HepG2 (cell line): ENCODE data around the gene ECSIT. TPM values are rescaled to one million over a fixed set of nuclear protein-coding genes. Genes with fewer than 3 reads are reported as not detected.

ENCODE experiments used
- ATAC-seq: fragments of 200-7000 bp; cut with Tn5 transposase; 3 replicates; pipeline ENCODE4 v1.9.1; 2020; ENCODE audit warnings: mild to moderate bottlenecking, moderate library complexity
- BruUV-seq: library from RNA; stranded (reverse); fragments of 400-500 nt; replicated peaks from 2 replicates; lab custom pipeline; 2021; lab: Mats Ljungman, UMichigan
- CTCF ChIA-PET: fragments of 300-600 bp; formaldehyde crosslinking; extraction: SDS; loops from one replicate; lab custom pipeline; 2021; ENCODE audit warnings: low total read pairs, inconsistent platforms, low intra/inter-chr PET ratio; lab: Yijun Ruan, JAX
- POLR2A ChIA-PET: fragments of 350-600 bp; sonication (Branson Sonifier 250); formaldehyde crosslinking; loops from one replicate; lab custom pipeline; 2020; ENCODE audit warnings: antibody characterized with exemption, inconsistent platforms; lab: Yijun Ruan, JAX
- DNase-seq: peaks from one replicate; pipeline ENCODE4 v3.0.0-alpha.2; 2015; ENCODE audit warnings: low spot score
- FAIRE-seq: peaks from 3 replicates; lab custom pipeline; 2011; peaks lifted over from hg19 to GRCh38; lab: Jason Lieb, UNC
- H2AFZ ChIP-seq: one replicate; pipeline ENCODE4 v1.6.1; 2011; ENCODE audit warnings: low read length, inconsistent platforms
- H3K27ac ChIP-seq: fragments of 300-600 bp; 3 replicates; pipeline ENCODE4 v1.8.0; 2011; ENCODE audit warnings: mixed run types, mild to moderate bottlenecking, mixed read lengths, low read length, inconsistent platforms; ENCODE audit not compliant: insufficient read depth; ENCODE audit errors: extremely low read length
- H3K27me3 ChIP-seq, 2 experiments: fragments of 200-600 bp in 1 of 2; 2 replicates in 1 of 2; 3 replicates in 1 of 2; pipeline versions ENCODE4 v1.6.0 to v1.8.0; 2011; ENCODE audit warnings: low read length in 2 of 2, mild to moderate bottlenecking in 2 of 2, moderate library complexity in 2 of 2, inconsistent platforms in 1 of 2; ENCODE audit not compliant: insufficient read depth in 2 of 2, control insufficient read depth in 1 of 2
- H3K36me3 ChIP-seq, 2 experiments: fragments of 200-600 bp in 1 of 2; replicated peaks in 1 of 2; 2 replicates in 1 of 2; 3 replicates in 1 of 2; pipeline versions ENCODE4 v1.5.1 to v1.8.0; 2011; ENCODE audit warnings: low read length in 2 of 2, inconsistent platforms in 1 of 2; ENCODE audit not compliant: insufficient read depth in 2 of 2, control insufficient read depth in 1 of 2
- H3K4me1 ChIP-seq: 2 replicates; pipeline ENCODE4 v1.5.1; 2012; ENCODE audit warnings: low read length, inconsistent platforms; ENCODE audit not compliant: insufficient read depth
- H3K4me2 ChIP-seq: 2 replicates; pipeline ENCODE4 v1.6.0; 2011; ENCODE audit warnings: low read depth, low read length, inconsistent platforms
- H3K4me3 ChIP-seq, 3 experiments: fragments of 200-600 bp in 1 of 3; sonication (generic), shearing (Covaris generic) in 1 of 3; replicated peaks in 1 of 3; 2 replicates each; pipeline ENCODE4 v1.5.1; 2011 to 2016; ENCODE audit warnings: low read length in 3 of 3, inconsistent platforms in 2 of 3, low read depth in 2 of 3, mild to moderate bottlenecking in 2 of 3, control low read depth in 1 of 3, mixed read lengths in 1 of 3; ENCODE audit not compliant: insufficient read depth in 1 of 3
- H3K79me2 ChIP-seq: one replicate; pipeline ENCODE4 v1.6.1; 2011; ENCODE audit warnings: low read length, inconsistent platforms; ENCODE audit not compliant: insufficient read depth
- H3K9ac ChIP-seq: 2 replicates; pipeline ENCODE4 v1.6.0; 2011; ENCODE audit warnings: mild to moderate bottlenecking, low read depth, low read length, inconsistent platforms; ENCODE audit not compliant: insufficient read depth
- H3K9me3 ChIP-seq: 2 replicates; pipeline ENCODE4 v1.5.1; 2012; ENCODE audit warnings: mild to moderate bottlenecking, low read length
- H4K20me1 ChIP-seq: 2 replicates; pipeline ENCODE4 v1.6.0; 2011; ENCODE audit warnings: inconsistent platforms, mild to moderate bottlenecking, low read length, moderate library complexity; ENCODE audit not compliant: insufficient read depth
- ELF1 ChIP-seq: sonication (generic); formaldehyde crosslinking; IDR thresholded peaks from 2 replicates; pipeline ENCODE4 v1.4.0; 2020; ENCODE audit warnings: missing genetic modification reagents
- JUNB ChIP-seq: sonication (generic); formaldehyde crosslinking; IDR thresholded peaks from 2 replicates; pipeline ENCODE4 v1.8.0; 2022; ENCODE audit warnings: missing genetic modification reagents, mild to moderate bottlenecking, borderline replicate concordance
- KDM5A ChIP-seq: fragments of 200-600 bp; sonication (generic); IDR thresholded peaks from 2 replicates; pipeline ENCODE4 v1.7.0; 2018; ENCODE audit warnings: antibody characterized with exemption, mild to moderate bottlenecking, low read length, borderline replicate concordance
- ZNF318 ChIP-seq: sonication (generic); formaldehyde crosslinking; IDR thresholded peaks from 2 replicates; pipeline ENCODE4 v1.4.0; 2020; ENCODE audit warnings: mild to moderate bottlenecking, missing genetic modification reagents
- ZNF329 ChIP-seq: sonication (generic); formaldehyde crosslinking; IDR thresholded peaks from 2 replicates; pipeline ENCODE4 v1.9.0; 2021; ENCODE audit warnings: low read depth, mild to moderate bottlenecking, missing genetic modification reagents
- ZNF589 ChIP-seq: sonication (generic); formaldehyde crosslinking; conservative IDR thresholded peaks from 2 replicates; pipeline ENCODE4 v1.8.0; 2022; ENCODE audit warnings: mild to moderate bottlenecking, moderate library complexity, missing genetic modification reagents
- ZNF7 ChIP-seq: IDR thresholded peaks from 2 replicates; pipeline ENCODE4 v1.6.1; 2016; ENCODE audit warnings: missing biosample characterization, missing genetic modification reagents
- WGBS: methylation state at CpG from one replicate; pipeline ENCODE4 v1.1.6; 2017; ENCODE audit warnings: low lambda C conversion rate; 5-methylcytosine and 5-hydroxymethylcytosine counted together
- in situ Hi-C: cut with HindIII; loops from 2 replicates; pipeline ENCODE4 v1.10.0; 2017; ENCODE audit warnings: low pct_unique_long_range_greater_than_20kb; ENCODE audit not compliant: extremely low pct_ligation_motif_present
- intact Hi-C: fragments of 100-400 bp; cut with micrococcal nuclease; formaldehyde crosslinking; loops from one replicate; pipeline ENCODE4 v1.10.0; 2022; ENCODE audit not compliant: unreplicated experiment
- polyA plus RNA-seq, 8 experiments: library from polyadenylated mRNA; depleted of rRNA in 3 of 8; stranded (reverse) in 7 of 8; unstranded in 1 of 8; fragments of >200 nt; fragmentation: Illumina TruSeq in 4 of 8; extraction: Trizol in 4 of 8; gene quantifications; 2 replicates each; pipeline versions ENCODE4 v1.2.1 to v1.2.3, GENCODE V29; 2011 to 2016; ENCODE audit warnings: low read depth in 4 of 8, missing spikeins in 1 of 8, mixed read lengths in 1 of 8; ENCODE audit not compliant: insufficient read depth in 1 of 8
- total RNA-seq, 5 experiments: library from RNA; depleted of rRNA; stranded (reverse); fragments of >200 nt; fragmentation: Illumina TruSeq; extraction: Trizol; gene quantifications; 2 replicates each; pipeline ENCODE4 v1.2.3, GENCODE V29; 2016; ENCODE audit warnings: low read depth in 1 of 5

Gene ECSIT
- total and polyA plus RNA-seq, 2 of the 13 experiments (the other 11 are each of a cell fraction or from before 2014, with no cell fraction given) = 36.4 to 62.3 TPM

- H3K9ac ChIP-seq = no peak overlapping the region
- no peak overlapping the region for H3K4me3 ChIP-seq
- no peak overlapping the region for H2AFZ ChIP-seq
- DNase-seq = no peak
- peaks cover 5 to 15% of the 10 kb centered on the region in 2 experiments; a peak in 4 of 5 replicates for H3K36me3 ChIP-seq
- H3K79me2 ChIP-seq = no peaks in the 10 kb centered on the region
- TF ChIP-seq KDM5A (no peak), ZNF329 (CRISPR knock-in tag) (no peak)
- CTCF ChIA-PET = interaction anchor here (1.1 kb wide), 1 partner anchor 93 kb away, joined by 3 read pairs; no protein-coding TSS in a partner anchor
- H3K27me3 ChIP-seq = no peaks in the 10 kb centered on the region; a peak in 1 of 5 replicates
- no peak overlapping the region for H3K4me2 ChIP-seq
- H3K27ac ChIP-seq = no peak overlapping the region
- intact Hi-C loops = loop anchor here (5.0 kb wide), 1 partner anchor 92 kb away; no protein-coding TSS in a partner anchor
- no peaks in the 10 kb centered on the region for H3K9me3 ChIP-seq
- no peak for FAIRE-seq
- no peaks in the 10 kb centered on the region for H4K20me1 ChIP-seq
- 96% methylated on average over 4 of the region's 10 CpGs for WGBS
- H3K4me1 ChIP-seq = peaks cover 12% of the 10 kb centered on the region
- no TSS peak for BruUV-seq
- ATAC-seq = no peak
- in situ Hi-C loops = no loop called here
- POLR2A ChIA-PET = no interaction called here
These were observed 33.5 kb downstream of the ECSIT start for GRCh38 chr19:11495481-11495880.

GRCh38 chr19:11494634-11495285 lies 34.2 kb downstream of the ECSIT start:
- peaks cover 5 to 15% of the 10 kb centered on the region in 2 experiments; a peak in 4 of 5 replicates for H3K36me3 ChIP-seq
- TF ChIP-seq ELF1 (CRISPR knock-in tag) = no peak
- TF ChIP-seq ZNF329 (CRISPR knock-in tag) = no peak
- TF ChIP-seq ZNF7 (CRISPR knock-in tag) = no peak
- TF ChIP-seq ZNF589 (CRISPR knock-in tag) = no peak
- no peak for TF ChIP-seq JUNB (CRISPR knock-in tag)
- TF ChIP-seq ZNF318 (CRISPR knock-in tag) = no peak

More at GRCh38 chr19:11494634-11495285, 34.2 kb downstream of the ECSIT start:
- FAIRE-seq (no peak), ATAC-seq (no peak), DNase-seq (no peak)
- Histone ChIP-seq H3K79me2 (no peaks in the 10 kb centered on the region), H3K4me1 (peaks cover 19% of the 10 kb centered on the region), H3K9ac (no peak overlapping the region), H3K9me3 (no peaks in the 10 kb centered on the region), H3K4me2 (no peak overlapping the region), H3K27ac (no peak overlapping the region), H3K27me3 (no peaks in the 10 kb centered on the region; a peak in 1 of 5 replicates), H2AFZ (no peak overlapping the region), H3K4me3 (no peak overlapping the region), H4K20me1 (no peaks in the 10 kb centered on the region)
- in situ Hi-C loops (no loop called here), intact Hi-C loops (loop anchor here (5.0 kb wide), 1 partner anchor 93 kb away; no protein-coding TSS in a partner anchor)
- WGBS = 97% methylated on average over 16 of the region's 27 CpGs
- BruUV-seq = no TSS peak
- CTCF ChIA-PET = no interaction called here
- POLR2A ChIA-PET = no interaction called here
